Measurements from ENCODE around the gene PPP1R3C. TPM values are rescaled to one million over a fixed set of nuclear protein-coding genes. Genes with fewer than 3 reads are reported as not detected.

PPP1R3C gene
- total RNA-seq, 1 experiment from 2014 or later, result 0.30 TPM

GRCh38 chr10:91635401-91636400 lies 2.8 kb upstream of the PPP1R3C start:
- peak; percentile 86 for DNase-seq (ENCODE audit: unreplicated experiment)
- Mint-ChIP-seq H3K9me3 (ENCODE audit: unreplicated experiment) (no peaks in the 10 kb centered on the region), H3K4me3 (ENCODE audit: unreplicated experiment) (no peak overlapping the region), H3K4me1 (ENCODE audit: insufficient read depth, unreplicated experiment) (no peaks in the 10 kb centered on the region), H3K27me3 (ENCODE audit: insufficient read depth, unreplicated experiment) (no peaks in the 10 kb centered on the region), H3K36me3 (ENCODE audit: insufficient read depth, unreplicated experiment) (no peaks in the 10 kb centered on the region), H3K27ac (ENCODE audit: low read depth, unreplicated experiment) (no peak overlapping the region)
- ChIA-PET POLR2A (interaction anchor here (0.6 to 2.4 kb wide), 16 partner anchors 10 to 342 kb away, joined by 3 to 18 read pairs (median 4); no protein-coding TSS in a partner anchor), CTCF (interaction anchor here (0.6 to 5.8 kb wide), 53 partner anchors 9 to 1530 kb away, joined by 3 to 106 read pairs (median 4); no protein-coding TSS in a partner anchor)
- peak; percentile 80 for TF ChIP-seq CTCF (IDR thresholded peaks at IDR 0.05; ENCODE audit: unreplicated experiment)
- intact Hi-C loops (cut with micrococcal nuclease), result loop anchor here (1.0 to 5.0 kb wide), 7 partner anchors 59 to 337 kb away; partner anchors contain the start of gene HECTD2
- BruUV-seq (replicated peaks), result no TSS peak

GRCh38 chr10:91634898-91635297 lies 2.0 kb upstream of the PPP1R3C start:
- intact Hi-C loops (cut with micrococcal nuclease), result loop anchor here (1.0 to 5.0 kb wide), 7 partner anchors 59 to 337 kb away; partner anchors contain the start of gene HECTD2
- CTCF ChIA-PET, result interaction anchor here (0.6 to 5.8 kb wide), 37 partner anchors 8 to 1531 kb away, joined by 3 to 106 read pairs (median 5); no protein-coding TSS in a partner anchor
- Mint-ChIP-seq H3K4me1 (ENCODE audit: insufficient read depth, unreplicated experiment) (no peaks in the 10 kb centered on the region), H3K27ac (ENCODE audit: low read depth, unreplicated experiment) (no peak overlapping the region), H3K36me3 (ENCODE audit: insufficient read depth, unreplicated experiment) (no peaks in the 10 kb centered on the region), H3K9me3 (ENCODE audit: unreplicated experiment) (no peaks in the 10 kb centered on the region), H3K27me3 (ENCODE audit: insufficient read depth, unreplicated experiment) (no peaks in the 10 kb centered on the region), H3K4me3 (ENCODE audit: unreplicated experiment) (no peak overlapping the region)
- no TSS peak for BruUV-seq (replicated peaks)
- TF ChIP-seq CTCF (IDR thresholded peaks at IDR 0.05; ENCODE audit: unreplicated experiment), result no peak
- no peak for DNase-seq (ENCODE audit: unreplicated experiment)
- POLR2A ChIA-PET, result interaction anchor here (0.6 to 2.4 kb wide), 11 partner anchors 11 to 336 kb away, joined by 3 to 18 read pairs (median 4); no protein-coding TSS in a partner anchor

- POLR2A ChIA-PET, result interaction anchor here (0.9 to 1.5 kb wide), 5 partner anchors 14 to 225 kb away, joined by 3 to 5 read pairs (median 3); no protein-coding TSS in a partner anchor
- intact Hi-C loops (cut with micrococcal nuclease), result no loop called here
- Mint-ChIP-seq H3K4me3 (ENCODE audit: unreplicated experiment) (no peak overlapping the region), H3K27me3 (ENCODE audit: insufficient read depth, unreplicated experiment) (no peaks in the 10 kb centered on the region), H3K36me3 (ENCODE audit: insufficient read depth, unreplicated experiment) (no peaks in the 10 kb centered on the region), H3K27ac (ENCODE audit: low read depth, unreplicated experiment) (no peak overlapping the region), H3K4me1 (ENCODE audit: insufficient read depth, unreplicated experiment) (no peaks in the 10 kb centered on the region), H3K9me3 (ENCODE audit: unreplicated experiment) (no peaks in the 10 kb centered on the region)
- DNase-seq (ENCODE audit: unreplicated experiment), result no peak
- no TSS peak for BruUV-seq (replicated peaks)
- CTCF ChIA-PET, result interaction anchor here (0.6 to 5.8 kb wide), 22 partner anchors 11 to 335 kb away, joined by 3 to 106 read pairs (median 6); no protein-coding TSS in a partner anchor
- TF ChIP-seq CTCF (IDR thresholded peaks at IDR 0.05; ENCODE audit: unreplicated experiment), result no peak
Observed at GRCh38 chr10:91634246-91634645, 1.4 kb upstream of the PPP1R3C start.

GRCh38 chr10:91630625-91631024 lies 2.2 kb downstream of the PPP1R3C start:
- Mint-ChIP-seq H3K36me3 (ENCODE audit: insufficient read depth, unreplicated experiment) (no peaks in the 10 kb centered on the region), H3K27me3 (ENCODE audit: insufficient read depth, unreplicated experiment) (no peaks in the 10 kb centered on the region), H3K9me3 (ENCODE audit: unreplicated experiment) (no peaks in the 10 kb centered on the region), H3K4me1 (ENCODE audit: insufficient read depth, unreplicated experiment) (no peaks in the 10 kb centered on the region), H3K4me3 (ENCODE audit: unreplicated experiment) (no peak overlapping the region), H3K27ac (ENCODE audit: low read depth, unreplicated experiment) (no peak overlapping the region)
- BruUV-seq (replicated peaks), result no TSS peak
- POLR2A ChIA-PET, result no interaction called here
- CTCF ChIA-PET, result no interaction called here
- no peak for DNase-seq (ENCODE audit: unreplicated experiment)
- intact Hi-C loops (cut with micrococcal nuclease), result no loop called here
- TF ChIP-seq CTCF (IDR thresholded peaks at IDR 0.05; ENCODE audit: unreplicated experiment), result no peak
